ENCODE results near the gene ANO5. TPM values are rescaled to one million over a fixed set of nuclear protein-coding genes. Genes with fewer than 3 reads are reported as not detected.

The ANO5 gene
- total and polyA plus RNA-seq, 9 of the 15 experiments (the other 6 are each of a cell fraction or from before 2014, with no cell fraction given) = 0.16 to 0.58 (median 0.28) TPM

DNA sequence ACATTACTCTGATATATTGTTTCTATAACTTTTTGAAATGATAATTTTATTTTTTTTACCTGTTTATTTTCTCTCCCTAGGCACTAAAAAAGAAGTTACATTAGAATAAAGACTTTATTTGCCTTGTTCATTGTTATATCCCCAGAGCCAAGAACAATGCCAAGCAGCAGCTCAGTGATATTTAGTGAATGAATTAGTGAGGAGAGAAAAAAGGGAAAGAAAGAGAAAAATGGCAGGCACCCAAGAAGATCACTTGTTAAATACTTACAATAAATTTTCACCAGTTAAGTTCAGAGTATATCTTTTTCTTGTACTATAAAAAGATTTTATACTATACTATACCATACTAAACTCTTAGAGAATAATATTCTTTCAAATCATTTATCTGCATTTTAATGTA lies 13.3 kb upstream of the ANO5 start:
- H3K9me1 ChIP-seq (ENCODE audit: control insufficient read depth, insufficient read depth, low read length) = no peaks in the 10 kb centered on the region
- TF ChIP-seq SPI1 (IDR thresholded peaks at IDR 0.05; ENCODE audit: borderline replicate concordance, low read depth, low read length) (no peak), ATF1 (CRISPR knock-in tag; IDR thresholded peaks at IDR 0.05) (no peak), ATF1 (tag; IDR thresholded peaks at IDR 0.05) (no peak), ARID2 (IDR thresholded peaks at IDR 0.05) (no peak), RBBP5 (IDR thresholded peaks at IDR 0.05; ENCODE audit: borderline replicate concordance, insufficient read depth, low read length, poor library complexity, severe bottlenecking) (no peak), ZNF431 (CRISPR knock-in tag; IDR thresholded peaks at IDR 0.05) (no peak), HIVEP1 (CRISPR knock-in tag; IDR thresholded peaks at IDR 0.05) (no peak), ZNF253 (CRISPR knock-in tag; conservative IDR thresholded peaks at IDR 0.05) (no peak), ZNF408 (CRISPR knock-in tag; IDR thresholded peaks at IDR 0.05; ENCODE audit: low read depth) (no peak), ZNF644 (tag; IDR thresholded peaks at IDR 0.05; ENCODE audit: low read depth) (no peak), SRSF9 (IDR thresholded peaks at IDR 0.05; ENCODE audit: borderline replicate concordance, low read depth, low read length) (no peak), PTTG1 (tag; IDR thresholded peaks at IDR 0.05; ENCODE audit: low read depth) (no peak), DIDO1 (tag; IDR thresholded peaks at IDR 0.05; ENCODE audit: low read depth) (no peak), XRCC4 (IDR thresholded peaks at IDR 0.05; ENCODE audit: extremely low read depth, insufficient read depth, insufficient read length) (no peak), DMBX1 (CRISPR knock-in tag; IDR thresholded peaks at IDR 0.05; ENCODE audit: borderline replicate concordance) (no peak), ZNF780A (CRISPR knock-in tag; IDR thresholded peaks at IDR 0.05) (no peak), TAF15 (IDR thresholded peaks at IDR 0.05; ENCODE audit: low read depth, low read length) (no peak), YBX1 (IDR thresholded peaks at IDR 0.05) (no peak)
- TF ChIP-seq, protein P1, sequence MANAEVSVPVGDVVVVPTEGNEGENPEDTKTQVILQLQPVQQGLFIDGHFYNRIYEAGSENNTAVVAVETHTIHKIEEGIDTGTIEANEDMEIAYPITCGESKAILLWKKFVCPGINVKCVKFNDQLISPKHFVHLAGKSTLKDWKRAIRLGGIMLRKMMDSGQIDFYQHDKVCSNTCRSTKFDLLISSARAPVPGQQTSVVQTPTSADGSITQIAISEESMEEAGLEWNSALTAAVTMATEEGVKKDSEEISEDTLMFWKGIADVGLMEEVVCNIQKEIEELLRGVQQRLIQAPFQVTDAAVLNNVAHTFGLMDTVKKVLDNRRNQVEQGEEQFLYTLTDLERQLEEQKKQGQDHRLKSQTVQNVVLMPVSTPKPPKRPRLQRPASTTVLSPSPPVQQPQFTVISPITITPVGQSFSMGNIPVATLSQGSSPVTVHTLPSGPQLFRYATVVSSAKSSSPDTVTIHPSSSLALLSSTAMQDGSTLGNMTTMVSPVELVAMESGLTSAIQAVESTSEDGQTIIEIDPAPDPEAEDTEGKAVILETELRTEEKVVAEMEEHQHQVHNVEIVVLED (CRISPR knock-in tag; IDR thresholded peaks at IDR 0.05) = no peak
- TF ChIP-seq, protein P2, sequence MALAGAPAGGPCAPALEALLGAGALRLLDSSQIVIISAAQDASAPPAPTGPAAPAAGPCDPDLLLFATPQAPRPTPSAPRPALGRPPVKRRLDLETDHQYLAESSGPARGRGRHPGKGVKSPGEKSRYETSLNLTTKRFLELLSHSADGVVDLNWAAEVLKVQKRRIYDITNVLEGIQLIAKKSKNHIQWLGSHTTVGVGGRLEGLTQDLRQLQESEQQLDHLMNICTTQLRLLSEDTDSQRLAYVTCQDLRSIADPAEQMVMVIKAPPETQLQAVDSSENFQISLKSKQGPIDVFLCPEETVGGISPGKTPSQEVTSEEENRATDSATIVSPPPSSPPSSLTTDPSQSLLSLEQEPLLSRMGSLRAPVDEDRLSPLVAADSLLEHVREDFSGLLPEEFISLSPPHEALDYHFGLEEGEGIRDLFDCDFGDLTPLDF (CRISPR knock-in tag; IDR thresholded peaks at IDR 0.05) = no peak
- TF ChIP-seq, protein P3, sequence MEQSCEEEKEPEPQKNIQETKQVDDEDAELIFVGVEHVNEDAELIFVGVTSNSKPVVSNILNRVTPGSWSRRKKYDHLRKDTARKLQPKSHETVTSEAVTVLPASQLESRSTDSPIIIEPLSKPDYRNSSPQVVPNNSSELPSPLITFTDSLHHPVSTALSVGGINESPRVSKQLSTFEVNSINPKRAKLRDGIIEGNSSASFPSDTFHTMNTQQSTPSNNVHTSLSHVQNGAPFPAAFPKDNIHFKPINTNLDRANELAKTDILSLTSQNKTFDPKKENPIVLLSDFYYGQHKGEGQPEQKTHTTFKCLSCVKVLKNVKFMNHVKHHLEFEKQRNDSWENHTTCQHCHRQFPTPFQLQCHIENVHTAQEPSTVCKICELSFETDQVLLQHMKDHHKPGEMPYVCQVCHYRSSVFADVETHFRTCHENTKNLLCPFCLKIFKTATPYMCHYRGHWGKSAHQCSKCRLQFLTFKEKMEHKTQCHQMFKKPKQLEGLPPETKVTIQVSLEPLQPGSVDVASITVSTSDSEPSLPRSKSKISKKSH (CRISPR knock-in tag; IDR thresholded peaks at IDR 0.05) = no peak
- intact Hi-C loops (cut with micrococcal nuclease) = no loop called here
- BruUV-seq (replicated peaks) = no TSS peak
- no peak overlapping the region for H3K9ac ChIP-seq (ENCODE audit: insufficient read depth in 1 of 2, low read depth in 2 of 2, low read length in 2 of 2)
- FAIRE-seq (no peak), DNase-seq (ENCODE audit: extremely low read depth in 1 of 4, low spot score in 3 of 4) (no peak), ATAC-seq (no peak)
- H3K9me3 ChIP-seq (replicated peaks; ENCODE audit: control insufficient read depth, insufficient read depth, low read depth, low read length) = no peaks in the 10 kb centered on the region
- H4K20me1 ChIP-seq (replicated peaks; ENCODE audit: control insufficient read depth, insufficient read depth, low read length) = no peaks in the 10 kb centered on the region
- no peaks in the 10 kb centered on the region for H3K4me1 ChIP-seq (replicated peaks in 1 of 2; ENCODE audit: control insufficient read depth in 2 of 2, insufficient read depth in 2 of 2, low read length in 2 of 2)
- ChIA-PET CTCF (ENCODE audit: low intra/inter-chr PET ratio) (no interaction called here), POLR2A (no interaction called here)
- no peak overlapping the region for H3K4me2 ChIP-seq (ENCODE audit: insufficient read depth, low read length)
- in situ Hi-C loops (cut with MboI) = no loop called here
- H3K27me3 ChIP-seq (ENCODE audit: control insufficient read depth in 2 of 2, insufficient read depth in 2 of 2, low read length in 2 of 2) = no peaks in the 10 kb centered on the region
- H3K36me3 ChIP-seq (ENCODE audit: control insufficient read depth, insufficient read depth, low read length) = no peaks in the 10 kb centered on the region
- no peak overlapping the region for H3K4me3 ChIP-seq
- no peak overlapping the region for H2AFZ ChIP-seq (ENCODE audit: low read depth, low read length)
- no peaks in the 10 kb centered on the region for H3K79me2 ChIP-seq (ENCODE audit: control insufficient read depth, insufficient read depth, low read length)
- H3K27ac ChIP-seq (ENCODE audit: extremely low read depth, low read depth, low read length) = no peak overlapping the region
